ENCODE data around the gene LENG8. TPM values are rescaled to one million over a fixed set of nuclear protein-coding genes. Genes with fewer than 3 reads are reported as not detected.

Gene LENG8
- total and polyA plus RNA-seq, 2 of the 8 experiments (the other 6 are each of a cell fraction or from before 2014, with no cell fraction given) = 62.2 to 108 TPM

- no peak overlapping the region for H4K5ac ChIP-seq (ENCODE audit: insufficient read length, low read depth, low read length)
- WGBS, 2 experiments (ENCODE audit: extremely low coverage in 1 of 2, insufficient coverage in 1 of 2, insufficient read length in 1 of 2, insufficient replicate concordance in 2 of 2, low coverage in 1 of 2, low lambda C conversion rate in 2 of 2, missing lambda C conversion rate in 1 of 2) = 70% methylated on average over 6 of the region's 6 CpGs; no CpG with 5 or more reads in 1 of the 2 experiments
- POLR2A ChIA-PET (ENCODE audit: partially characterized antibody) = interaction anchor here (1.6 kb wide), 1 partner anchor 10 kb away, joined by 5 read pairs; no protein-coding TSS in a partner anchor
These were observed 48.1 kb upstream of the LENG8 start for GRCh38 chr19:54400913-54401312.

More at GRCh38 chr19:54400913-54401312, 48.1 kb upstream of the LENG8 start:
- no peak overlapping the region for H2BK20ac ChIP-seq (ENCODE audit: low read length)
- H3K27ac ChIP-seq (ENCODE audit: low read depth, low read length) = no peak overlapping the region
- no peak overlapping the region for H2BK120ac ChIP-seq (replicated peaks; ENCODE audit: low read depth, low read length)
- no peaks in the 10 kb centered on the region for H3K9me3 ChIP-seq (ENCODE audit: insufficient read depth in 2 of 2, low read depth in 1 of 2, low read length in 1 of 2)
- no peak overlapping the region for H3K4me2 ChIP-seq (ENCODE audit: insufficient read depth in 1 of 2, low read depth in 2 of 2, low read length in 2 of 2)
- H3K14ac ChIP-seq (ENCODE audit: insufficient read length) = no peak overlapping the region
- no peaks in the 10 kb centered on the region; a peak in 2 of 7 replicates for H3K4me1 ChIP-seq (replicated peaks in 1 of 4; ENCODE audit: control insufficient read depth in 3 of 4, insufficient read depth in 4 of 4, low read length in 3 of 4)
- no peaks in the 10 kb centered on the region for H3K27me3 ChIP-seq (replicated peaks in 1 of 4; ENCODE audit: control insufficient read depth in 3 of 4, extremely low read depth in 1 of 4, insufficient read depth in 3 of 4, low read length in 3 of 4)
- H3K79me2 ChIP-seq (ENCODE audit: control insufficient read depth in 1 of 2, insufficient read depth in 2 of 2, low read length in 2 of 2) = no peaks in the 10 kb centered on the region
- H2BK12ac ChIP-seq (ENCODE audit: low read depth, low read length) = no peak overlapping the region
- H3K4ac ChIP-seq (replicated peaks; ENCODE audit: insufficient read length, low read depth, low read length) = no peak overlapping the region
- no peaks in the 10 kb centered on the region for H3K36me3 ChIP-seq (ENCODE audit: control insufficient read depth in 2 of 4, insufficient read depth in 4 of 4, low read length in 3 of 4)
- H3K56ac ChIP-seq (replicated peaks; ENCODE audit: insufficient read length, low read depth, low read length) = no peak overlapping the region
- CTCF ChIA-PET (ENCODE audit: partially characterized antibody) = interaction anchor here (0.9 to 1.2 kb wide), 2 partner anchors 10 to 15 kb away, joined by 3 to 4 read pairs; partner anchors contain the start of gene TTYH1
- no peak overlapping the region for H4K8ac ChIP-seq (ENCODE audit: extremely low read depth, insufficient read depth, low read length)
- no peak overlapping the region for H4K91ac ChIP-seq (replicated peaks; ENCODE audit: insufficient read length, low read length)
- H3K23me2 ChIP-seq (ENCODE audit: low read depth, low read length) = no peaks in the 10 kb centered on the region
- no peak overlapping the region for H3K23ac ChIP-seq (ENCODE audit: insufficient read length)
- H2BK5ac ChIP-seq (ENCODE audit: low read depth, low read length) = no peak overlapping the region
- no peak overlapping the region for H3K9ac ChIP-seq (replicated peaks in 1 of 4; ENCODE audit: extremely low read depth in 1 of 4, low read depth in 3 of 4, low read length in 3 of 4)
- H2BK15ac ChIP-seq (ENCODE audit: low read length) = no peak overlapping the region
- H2AK5ac ChIP-seq (ENCODE audit: low read depth, low read length) = no peak overlapping the region
- no peak overlapping the region for H3K18ac ChIP-seq (ENCODE audit: extremely low read depth, low read length)
- no peak for DNase-seq (ENCODE audit: low read depth in 1 of 2, low spot score in 2 of 2)
- TF ChIP-seq KDM1A (IDR thresholded peaks at IDR 0.05; ENCODE audit: borderline replicate concordance, low read length) (no peak), BCL11A (IDR thresholded peaks at IDR 0.05; ENCODE audit: low read depth in 2 of 2, low read length in 2 of 2) (no peak), PHF8 (conservative IDR thresholded peaks at IDR 0.05; ENCODE audit: low read depth, low read length) (no peak), FOSL1 (IDR thresholded peaks at IDR 0.05; ENCODE audit: insufficient read depth, low read depth, low read length) (no peak), SIX5 (IDR thresholded peaks at IDR 0.05; ENCODE audit: low read depth, low read length) (no peak), SIRT6 (IDR thresholded peaks at IDR 0.05; ENCODE audit: low read length) (no peak), TCF12 (IDR thresholded peaks at IDR 0.05; ENCODE audit: low read depth, low read length) (no peak), ATF2 (IDR thresholded peaks at IDR 0.05; ENCODE audit: low read length) (no peak), HDAC6 (IDR thresholded peaks at IDR 0.05; ENCODE audit: low read depth, low read length) (no peak)
- FAIRE-seq = no peak
- H4K20me1 ChIP-seq (replicated peaks in 1 of 2; ENCODE audit: control insufficient read depth in 1 of 2, insufficient read depth in 2 of 2, low read length in 2 of 2) = no peaks in the 10 kb centered on the region
- H3K79me1 ChIP-seq (ENCODE audit: low read depth, low read length) = no peaks in the 10 kb centered on the region
- H2AFZ ChIP-seq (ENCODE audit: low read length) = no peak overlapping the region
- H3K4me3 ChIP-seq (ENCODE audit: extremely low read depth in 1 of 4, insufficient read depth in 2 of 4, low read depth in 3 of 4, low read length in 4 of 4) = no peak overlapping the region

Measured in H1 (cell line).